HepG2 (cell line): ENCODE data around the gene SCARF1. TPM values are rescaled to one million over a fixed set of nuclear protein-coding genes. Genes with fewer than 3 reads are reported as not detected.

ENCODE experiments used
- AHR ChIP-seq: IDR thresholded peaks from 2 replicates; pipeline ENCODE4 v1.6.1; 2018; ENCODE audit warnings: missing genetic modification reagents, missing compliant biosample characterization
- ATF3 ChIP-seq: sonication (generic); formaldehyde crosslinking; IDR thresholded peaks from 2 replicates; pipeline ENCODE4 v1.4.0; 2020; ENCODE audit warnings: missing genetic modification reagents
- CAMTA2 ChIP-seq: sonication (generic); formaldehyde crosslinking; IDR thresholded peaks from 2 replicates; pipeline ENCODE4 v1.4.0; 2020; ENCODE audit warnings: mild to moderate bottlenecking, missing genetic modification reagents, borderline replicate concordance
- CBFB ChIP-seq: sonication (generic); formaldehyde crosslinking; IDR thresholded peaks from 2 replicates; pipeline ENCODE4 v1.4.0; 2020; ENCODE audit warnings: missing genetic modification reagents
- ETS1 ChIP-seq: sonication (generic); formaldehyde crosslinking; IDR thresholded peaks from 2 replicates; pipeline ENCODE4 v1.4.0; 2020; ENCODE audit warnings: missing genetic modification reagents
- FOXA3 ChIP-seq: IDR thresholded peaks from 2 replicates; pipeline ENCODE4 v1.6.1; 2016; ENCODE audit warnings: missing genetic modification reagents, missing compliant biosample characterization
- HMGA1 ChIP-seq: sonication (generic); formaldehyde crosslinking; conservative IDR thresholded peaks from 2 replicates; pipeline ENCODE4 v1.4.0; 2020; ENCODE audit warnings: missing genetic modification reagents
- HNRNPL ChIP-seq: fragments of 200-400 bp; formaldehyde crosslinking; IDR thresholded peaks from 2 replicates; pipeline ENCODE4 v1.6.1; 2017; ENCODE audit warnings: mild to moderate bottlenecking, low read depth, low read length
- JDP2 ChIP-seq: sonication (generic); formaldehyde crosslinking; IDR thresholded peaks from 2 replicates; pipeline ENCODE4 v1.8.1; 2022; ENCODE audit warnings: missing genetic modification reagents, borderline replicate concordance
- KDM1A ChIP-seq: IDR thresholded peaks from 2 replicates; pipeline ENCODE4 v1.6.1; 2016; ENCODE audit warnings: missing compliant biosample characterization
- MAFG ChIP-seq: sonication (generic); formaldehyde crosslinking; IDR thresholded peaks from 2 replicates; pipeline ENCODE4 v1.5.1; 2020; ENCODE audit warnings: mild to moderate bottlenecking, missing genetic modification reagents
- MED13 ChIP-seq: sonication (generic); formaldehyde crosslinking; IDR thresholded peaks from 2 replicates; pipeline ENCODE4 v1.5.0; 2020; ENCODE audit warnings: missing genetic modification reagents
- MIER3 ChIP-seq: IDR thresholded peaks from 2 replicates; pipeline ENCODE4 v1.6.1; 2016; ENCODE audit warnings: missing compliant biosample characterization, borderline replicate concordance
- MYNN ChIP-seq: sonication (generic); formaldehyde crosslinking; IDR thresholded peaks from 2 replicates; pipeline ENCODE4 v1.4.0; 2020; ENCODE audit warnings: mild to moderate bottlenecking, low read depth, missing genetic modification reagents
- NONO ChIP-seq, 2 experiments: fragments of 450-650 bp in 1 of 2; sonication (generic) in 1 of 2; formaldehyde crosslinking in 1 of 2; IDR thresholded peaks in 1 of 2; conservative IDR thresholded peaks in 1 of 2; 2 replicates each; pipeline versions ENCODE4 v1.6.1 to v1.8.0; 2017 to 2022; ENCODE audit warnings: mild to moderate bottlenecking in 1 of 2, missing genetic modification reagents in 1 of 2, moderate library complexity in 1 of 2
- ONECUT2 ChIP-seq: sonication (generic); formaldehyde crosslinking; IDR thresholded peaks from 2 replicates; pipeline ENCODE4 v1.4.0; 2020; ENCODE audit warnings: missing genetic modification reagents
- REPIN1 ChIP-seq: sonication (generic); formaldehyde crosslinking; IDR thresholded peaks from 2 replicates; pipeline ENCODE4 v1.8.0; 2022; ENCODE audit warnings: missing genetic modification reagents, low read depth, mild to moderate bottlenecking, borderline replicate concordance
- THAP11 ChIP-seq: IDR thresholded peaks from 2 replicates; pipeline ENCODE4 v1.6.1; 2016; ENCODE audit warnings: missing biosample characterization, missing genetic modification reagents
- TIGD3 ChIP-seq: sonication (generic); formaldehyde crosslinking; IDR thresholded peaks from 2 replicates; pipeline ENCODE4 v1.5.1; 2020; ENCODE audit warnings: mild to moderate bottlenecking, missing genetic modification reagents, borderline replicate concordance
- XRCC5 ChIP-seq: fragments of 200-400 bp; formaldehyde crosslinking; optimal IDR thresholded peaks from 2 replicates; pipeline ENCODE3; 2017; ENCODE audit warnings: mild to moderate bottlenecking, low read length
- ZNF569 ChIP-seq: sonication (generic); formaldehyde crosslinking; IDR thresholded peaks from 2 replicates; pipeline ENCODE4 v1.5.0; 2020; ENCODE audit warnings: mild to moderate bottlenecking, missing genetic modification reagents, moderate library complexity, borderline replicate concordance
- ZNF614 ChIP-seq: IDR thresholded peaks from 2 replicates; pipeline ENCODE4 v1.6.1; 2018; ENCODE audit warnings: missing biosample characterization, missing genetic modification reagents, inconsistent platforms, borderline replicate concordance
- polyA plus RNA-seq, 8 experiments: library from polyadenylated mRNA; depleted of rRNA in 3 of 8; stranded (reverse) in 7 of 8; unstranded in 1 of 8; fragments of >200 nt; fragmentation: Illumina TruSeq in 4 of 8; extraction: Trizol in 4 of 8; gene quantifications; 2 replicates each; pipeline versions ENCODE4 v1.2.1 to v1.2.3, GENCODE V29; 2011 to 2016; ENCODE audit warnings: low read depth in 4 of 8, missing spikeins in 1 of 8, mixed read lengths in 1 of 8; ENCODE audit not compliant: insufficient read depth in 1 of 8
- total RNA-seq, 5 experiments: library from RNA; depleted of rRNA; stranded (reverse); fragments of >200 nt; fragmentation: Illumina TruSeq; extraction: Trizol; gene quantifications; 2 replicates each; pipeline ENCODE4 v1.2.3, GENCODE V29; 2016; ENCODE audit warnings: low read depth in 1 of 5
- TF ChIP-seq, protein P1 (sequence below): sonication (generic); formaldehyde crosslinking; IDR thresholded peaks from 2 replicates; pipeline ENCODE4 v1.8.1; 2022; ENCODE audit warnings: low read depth, mild to moderate bottlenecking, missing genetic modification reagents
- TF ChIP-seq, protein P2 (sequence below): sonication (generic); formaldehyde crosslinking; IDR thresholded peaks from 2 replicates; pipeline ENCODE4 v1.5.0; 2020; ENCODE audit warnings: missing genetic modification reagents

Gene SCARF1
- total and polyA plus RNA-seq, 2 of the 13 experiments (the other 11 are each of a cell fraction or from before 2014, with no cell fraction given), result 0.24 to 0.71 TPM

DNA sequence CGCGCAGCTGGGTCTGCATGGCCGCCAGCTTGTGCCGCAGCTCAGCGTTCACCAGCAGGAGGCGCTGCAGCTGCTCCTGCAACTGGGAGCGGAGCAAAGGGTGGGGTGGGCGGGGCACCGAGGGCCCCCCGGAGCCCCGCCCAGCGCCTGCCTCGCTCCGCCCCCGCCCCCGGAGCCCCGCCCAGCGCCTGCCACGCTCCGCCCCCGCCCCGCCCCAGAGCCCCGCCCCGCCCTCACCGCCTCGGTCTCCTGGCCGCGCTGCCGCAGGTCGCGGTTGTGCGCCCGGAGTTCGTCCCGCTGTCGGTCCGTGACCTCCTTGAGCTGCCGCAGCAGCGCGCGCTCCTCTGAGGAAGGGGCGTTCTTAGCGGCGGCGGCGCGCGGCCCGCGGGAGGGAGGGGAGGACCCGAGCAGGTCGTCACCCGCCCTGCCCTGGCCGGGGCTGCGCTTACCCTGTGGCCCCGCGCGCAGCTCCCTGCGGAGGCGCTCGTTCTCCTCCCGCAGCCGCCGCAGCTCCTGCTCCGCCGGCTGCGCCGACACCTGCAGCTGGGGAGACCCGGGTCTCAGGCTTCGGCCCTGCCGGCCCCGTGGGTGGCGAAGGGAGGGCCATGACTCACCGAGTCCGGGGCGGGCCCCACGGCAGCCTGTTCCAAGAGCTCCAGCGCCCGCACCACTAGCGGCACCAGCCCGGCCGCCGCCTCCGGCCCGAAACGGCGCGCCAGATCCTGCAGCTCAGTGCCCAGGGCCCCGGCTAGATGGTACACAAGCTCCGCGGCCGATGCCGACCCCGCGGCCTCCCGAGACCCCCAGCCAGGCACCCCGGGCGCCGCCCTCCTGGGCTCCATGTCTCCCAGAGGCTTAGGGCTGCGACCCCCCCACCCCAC lies 3.7 kb upstream of the SCARF1 start (continued):
- TF ChIP-seq, protein P1, sequence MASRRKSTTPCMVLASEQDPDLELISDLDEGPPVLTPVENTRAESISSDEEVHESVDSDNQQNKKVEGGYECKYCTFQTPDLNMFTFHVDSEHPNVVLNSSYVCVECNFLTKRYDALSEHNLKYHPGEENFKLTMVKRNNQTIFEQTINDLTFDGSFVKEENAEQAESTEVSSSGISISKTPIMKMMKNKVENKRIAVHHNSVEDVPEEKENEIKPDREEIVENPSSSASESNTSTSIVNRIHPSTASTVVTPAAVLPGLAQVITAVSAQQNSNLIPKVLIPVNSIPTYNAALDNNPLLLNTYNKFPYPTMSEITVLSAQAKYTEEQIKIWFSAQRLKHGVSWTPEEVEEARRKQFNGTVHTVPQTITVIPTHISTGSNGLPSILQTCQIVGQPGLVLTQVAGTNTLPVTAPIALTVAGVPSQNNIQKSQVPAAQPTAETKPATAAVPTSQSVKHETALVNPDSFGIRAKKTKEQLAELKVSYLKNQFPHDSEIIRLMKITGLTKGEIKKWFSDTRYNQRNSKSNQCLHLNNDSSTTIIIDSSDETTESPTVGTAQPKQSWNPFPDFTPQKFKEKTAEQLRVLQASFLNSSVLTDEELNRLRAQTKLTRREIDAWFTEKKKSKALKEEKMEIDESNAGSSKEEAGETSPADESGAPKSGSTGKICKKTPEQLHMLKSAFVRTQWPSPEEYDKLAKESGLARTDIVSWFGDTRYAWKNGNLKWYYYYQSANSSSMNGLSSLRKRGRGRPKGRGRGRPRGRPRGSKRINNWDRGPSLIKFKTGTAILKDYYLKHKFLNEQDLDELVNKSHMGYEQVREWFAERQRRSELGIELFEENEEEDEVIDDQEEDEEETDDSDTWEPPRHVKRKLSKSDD, result no peak
- TF ChIP-seq MIER3 (peak; percentile 76; the same call in 1 of the 2 replicates), TIGD3 (no peak), MAFG (no peak), JDP2 (CRISPR knock-in tag) (no peak), NONO (IDR thresholded peaks at IDR 0.05) (no peak), NONO (CRISPR knock-in tag; conservative IDR thresholded peaks at IDR 0.05) (peak; percentile 64), THAP11 (CRISPR knock-in tag) (no peak), CBFB (CRISPR knock-in tag) (no peak), FOXA3 (CRISPR knock-in tag) (peak; percentile 32; the same call in 1 of the 2 replicates), HMGA1 (CRISPR knock-in tag) (no peak), ZNF569 (CRISPR knock-in tag) (no peak), KDM1A (CRISPR knock-in tag) (peak; percentile 27; the same call in 1 of the 2 replicates), HNRNPL (no peak), MED13 (CRISPR knock-in tag) (no peak), ETS1 (CRISPR knock-in tag) (peak; percentile 75; the same call in 1 of the 2 replicates), ATF3 (CRISPR knock-in tag) (no peak), AHR (CRISPR knock-in tag) (no peak), XRCC5 (peak; percentile 23), REPIN1 (CRISPR knock-in tag) (0 out of 2 replicates have a peak, but pooled peaks have one; percentile 54), MYNN (CRISPR knock-in tag) (no peak; the same call in 1 of the 2 replicates), CAMTA2 (CRISPR knock-in tag) (no peak), ONECUT2 (CRISPR knock-in tag) (no peak), ZNF614 (CRISPR knock-in tag) (no peak)
- TF ChIP-seq, protein P2, sequence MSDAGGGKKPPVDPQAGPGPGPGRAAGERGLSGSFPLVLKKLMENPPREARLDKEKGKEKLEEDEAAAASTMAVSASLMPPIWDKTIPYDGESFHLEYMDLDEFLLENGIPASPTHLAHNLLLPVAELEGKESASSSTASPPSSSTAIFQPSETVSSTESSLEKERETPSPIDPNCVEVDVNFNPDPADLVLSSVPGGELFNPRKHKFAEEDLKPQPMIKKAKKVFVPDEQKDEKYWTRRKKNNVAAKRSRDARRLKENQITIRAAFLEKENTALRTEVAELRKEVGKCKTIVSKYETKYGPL, result no peak
